K562 (cell line): ENCODE measurements around the gene DYSF. TPM values are rescaled to one million over a fixed set of nuclear protein-coding genes. Genes with fewer than 3 reads are reported as not detected.

Experiments
- ATAC-seq: fragments of 200-7000 bp; cut with Tn5 transposase; 3 replicates; pipeline ENCODE4 v1.9.1; 2020; ENCODE audit warnings: moderate library complexity
- BruUV-seq: library from RNA; stranded (reverse); fragments of 400-500 nt; replicated peaks from 2 replicates; lab custom pipeline; 2021; lab: Mats Ljungman, UMichigan
- CTCF ChIA-PET: fragments of 300-600 bp; formaldehyde crosslinking; extraction: SDS; loops from one replicate; lab custom pipeline; 2021; ENCODE audit warnings: low intra/inter-chr PET ratio; lab: Yijun Ruan, JAX
- POLR2A ChIA-PET: fragments of 300-600, 350-650 bp; sonication (Branson Sonifier 250); formaldehyde crosslinking; extraction: SDS; loops from one replicate; lab custom pipeline; 2021; ENCODE audit warnings: antibody characterized with exemption, inconsistent platforms; lab: Yijun Ruan, JAX
- DNase-seq, 4 experiments: peaks; one replicate each; pipeline versions ENCODE4 v3.0.0 to v3.0.0-alpha.2; 2011 to 2018; ENCODE audit warnings: low spot score in 3 of 4, mixed read lengths in 3 of 4; ENCODE audit errors: extremely low read depth in 1 of 4
- FAIRE-seq: peaks from 2 replicates; lab custom pipeline; 2011; peaks lifted over from hg19 to GRCh38; lab: Jason Lieb, UNC
- H2AFZ ChIP-seq: 2 replicates; pipeline ENCODE4 v1.6.0; 2011; ENCODE audit warnings: low read depth, low read length, control low read depth, inconsistent platforms
- H3K27ac ChIP-seq: fragments of 200-600 bp; 3 replicates; pipeline ENCODE4 v1.8.0; 2011; ENCODE audit warnings: low read depth, mild to moderate bottlenecking, control low read depth, inconsistent platforms, low read length, moderate library complexity, mixed read lengths; ENCODE audit errors: extremely low read depth
- H3K27me3 ChIP-seq, 2 experiments: fragments of 300-600 bp in 1 of 2; 2 replicates in 1 of 2; 3 replicates in 1 of 2; pipeline versions ENCODE4 v1.6.0 to v1.8.0; 2011; ENCODE audit warnings: inconsistent platforms in 2 of 2, low read length in 2 of 2, mild to moderate bottlenecking in 1 of 2, mixed read lengths in 1 of 2, moderate library complexity in 1 of 2; ENCODE audit not compliant: control insufficient read depth in 2 of 2, insufficient read depth in 2 of 2
- H3K36me3 ChIP-seq: fragments of 300-600 bp; 3 replicates; pipeline ENCODE4 v1.8.0; 2011; ENCODE audit warnings: mild to moderate bottlenecking, low read length, inconsistent platforms; ENCODE audit not compliant: control insufficient read depth, insufficient read depth
- H3K4me1 ChIP-seq, 2 experiments: fragments of 200-600 bp in 1 of 2; replicated peaks in 1 of 2; 2 replicates in 1 of 2; 3 replicates in 1 of 2; pipeline versions ENCODE4 v1.5.1 to v1.8.0; 2011; ENCODE audit warnings: inconsistent platforms in 2 of 2, low read length in 2 of 2, mild to moderate bottlenecking in 1 of 2, mixed read lengths in 1 of 2, moderate library complexity in 1 of 2; ENCODE audit not compliant: control insufficient read depth in 2 of 2, insufficient read depth in 2 of 2
- H3K4me2 ChIP-seq: 2 replicates; pipeline ENCODE4 v1.6.1; 2011; ENCODE audit warnings: low read length, control low read depth, inconsistent platforms, mixed read lengths; ENCODE audit not compliant: insufficient read depth
- H3K4me3 ChIP-seq: fragments of 200-600 bp; sonication (generic), shearing (Covaris generic); 2 replicates; pipeline ENCODE4 v1.5.1; 2016; ENCODE audit warnings: control low read depth, inconsistent platforms
- H3K79me2 ChIP-seq: fragments of 200-600 bp; 3 replicates; pipeline ENCODE4 v1.8.0; 2011; ENCODE audit warnings: low read length, inconsistent platforms; ENCODE audit not compliant: control insufficient read depth, insufficient read depth
- H3K9ac ChIP-seq, 2 experiments: 2 replicates each; pipeline versions ENCODE4 v1.6.0 to v1.6.1; 2011; ENCODE audit warnings: low read depth in 2 of 2, low read length in 2 of 2, control low read depth in 1 of 2, inconsistent platforms in 1 of 2, mild to moderate bottlenecking in 1 of 2, mixed read lengths in 1 of 2; ENCODE audit not compliant: insufficient read depth in 1 of 2
- H3K9me1 ChIP-seq: one replicate; pipeline ENCODE4 v1.6.0; 2011; ENCODE audit warnings: inconsistent platforms, mild to moderate bottlenecking, low read length, moderate library complexity; ENCODE audit not compliant: control insufficient read depth, insufficient read depth
- H3K9me3 ChIP-seq: replicated peaks from 2 replicates; pipeline ENCODE4 v1.5.1; 2011; ENCODE audit warnings: low read depth, low read length, inconsistent platforms; ENCODE audit not compliant: control insufficient read depth, insufficient read depth
- H4K20me1 ChIP-seq: replicated peaks from 2 replicates; pipeline ENCODE4 v1.6.1; 2011; ENCODE audit warnings: low read length, inconsistent platforms, mixed read lengths; ENCODE audit not compliant: control insufficient read depth, insufficient read depth
- WGBS: fragments of 100-300 bp; shearing (Covaris generic); methylation state at CpG from one replicate; pipeline ENCODE4 v1.1.6; 2016; ENCODE audit warnings: low coverage, mixed read lengths; ENCODE audit not compliant: insufficient coverage; ENCODE audit errors: missing lambda C conversion rate; 5-methylcytosine and 5-hydroxymethylcytosine counted together
- in situ Hi-C: fragments of 300-500 bp; cut with MboI; formaldehyde crosslinking; loops from 4 replicates; pipeline ENCODE4 v1.15.0; 2018; ENCODE audit warnings: inconsistent platforms, mixed read lengths
- intact Hi-C: fragments of 100-400 bp; cut with micrococcal nuclease; formaldehyde crosslinking; loops from 2 replicates; pipeline ENCODE4 v1.14.2; 2022
- polyA plus RNA-seq, 8 experiments: library from polyadenylated mRNA; depleted of rRNA in 4 of 8; stranded (reverse) in 5 of 8; unstranded in 3 of 8; fragments of >200 nt; fragmentation: Nextera tagmentation in 2 of 8; fragmentation: Illumina TruSeq in 1 of 8; extraction: Ambion mirVana in 2 of 8; extraction: Trizol in 1 of 8; gene quantifications; 2 replicates each; pipeline versions ENCODE4 v1.2.1 to v1.2.3, GENCODE V29; 2011 to 2014; ENCODE audit warnings: inconsistent platforms in 1 of 8, missing spikeins in 1 of 8
- total RNA-seq, 7 experiments: library from RNA; depleted of rRNA in 6 of 7; stranded (reverse); fragments of >200 nt in 6 of 7; fragmentation: Illumina TruSeq in 2 of 7; extraction: Trizol in 2 of 7; gene quantifications; 2 replicates each; pipeline versions ENCODE4 v1.2.1 to v1.2.3, GENCODE V29; 2011 to 2021; ENCODE audit warnings: low replicate concordance in 1 of 7
- TF ChIP-seq, protein P1 (sequence below): fragments of 200-600 bp; sonication (generic); IDR thresholded peaks from one replicate; pipeline ENCODE4 v1.6.1; 2012; ENCODE audit warnings: mild to moderate bottlenecking, low read depth, low read length, inconsistent platforms

DYSF gene
- total and polyA plus RNA-seq, 9 of the 15 experiments (the other 6 are each of a cell fraction or from before 2014, with no cell fraction given): 0.01 to 0.80 (median 0.29) TPM

DNA sequence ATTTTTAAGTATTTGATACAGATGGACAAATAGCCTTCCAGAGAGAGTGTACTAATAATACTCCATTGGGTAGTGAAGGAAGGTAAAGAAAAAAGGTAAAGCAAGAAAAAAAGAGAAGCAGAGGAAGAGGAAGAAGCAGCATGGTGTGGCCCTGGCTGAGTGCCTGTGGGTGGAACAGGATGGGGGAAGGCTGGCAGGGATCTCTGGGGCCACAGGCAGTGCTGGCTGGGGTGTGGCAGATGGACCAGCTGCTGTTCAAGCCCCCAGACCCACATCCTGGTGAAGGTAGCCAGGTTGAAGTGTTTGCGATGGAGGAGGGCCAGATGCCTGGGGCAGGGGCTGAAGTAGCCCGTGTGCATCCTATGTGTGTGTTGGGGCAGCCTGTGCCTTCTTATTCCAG is 79.0 kb downstream of the DYSF start:
- BruUV-seq: no TSS peak
- in situ Hi-C loops: loop anchor here (10.0 to 25.0 kb wide), 2 partner anchors 622 to 1055 kb away; no protein-coding TSS in a partner anchor

More for the DNA sequence above, 79.0 kb downstream of the DYSF start:
- H3K4me3 ChIP-seq: no peak overlapping the region
- H3K4me2 ChIP-seq: no peak overlapping the region
- H3K9ac ChIP-seq: no peak overlapping the region
- no peaks in the 10 kb centered on the region for H3K9me3 ChIP-seq
- no peak for ATAC-seq
- intact Hi-C loops: loop anchor here (5.0 kb wide), 1 partner anchor 620 kb away; no protein-coding TSS in a partner anchor
- H3K27ac ChIP-seq: no peak overlapping the region
- TF ChIP-seq, protein P1, sequence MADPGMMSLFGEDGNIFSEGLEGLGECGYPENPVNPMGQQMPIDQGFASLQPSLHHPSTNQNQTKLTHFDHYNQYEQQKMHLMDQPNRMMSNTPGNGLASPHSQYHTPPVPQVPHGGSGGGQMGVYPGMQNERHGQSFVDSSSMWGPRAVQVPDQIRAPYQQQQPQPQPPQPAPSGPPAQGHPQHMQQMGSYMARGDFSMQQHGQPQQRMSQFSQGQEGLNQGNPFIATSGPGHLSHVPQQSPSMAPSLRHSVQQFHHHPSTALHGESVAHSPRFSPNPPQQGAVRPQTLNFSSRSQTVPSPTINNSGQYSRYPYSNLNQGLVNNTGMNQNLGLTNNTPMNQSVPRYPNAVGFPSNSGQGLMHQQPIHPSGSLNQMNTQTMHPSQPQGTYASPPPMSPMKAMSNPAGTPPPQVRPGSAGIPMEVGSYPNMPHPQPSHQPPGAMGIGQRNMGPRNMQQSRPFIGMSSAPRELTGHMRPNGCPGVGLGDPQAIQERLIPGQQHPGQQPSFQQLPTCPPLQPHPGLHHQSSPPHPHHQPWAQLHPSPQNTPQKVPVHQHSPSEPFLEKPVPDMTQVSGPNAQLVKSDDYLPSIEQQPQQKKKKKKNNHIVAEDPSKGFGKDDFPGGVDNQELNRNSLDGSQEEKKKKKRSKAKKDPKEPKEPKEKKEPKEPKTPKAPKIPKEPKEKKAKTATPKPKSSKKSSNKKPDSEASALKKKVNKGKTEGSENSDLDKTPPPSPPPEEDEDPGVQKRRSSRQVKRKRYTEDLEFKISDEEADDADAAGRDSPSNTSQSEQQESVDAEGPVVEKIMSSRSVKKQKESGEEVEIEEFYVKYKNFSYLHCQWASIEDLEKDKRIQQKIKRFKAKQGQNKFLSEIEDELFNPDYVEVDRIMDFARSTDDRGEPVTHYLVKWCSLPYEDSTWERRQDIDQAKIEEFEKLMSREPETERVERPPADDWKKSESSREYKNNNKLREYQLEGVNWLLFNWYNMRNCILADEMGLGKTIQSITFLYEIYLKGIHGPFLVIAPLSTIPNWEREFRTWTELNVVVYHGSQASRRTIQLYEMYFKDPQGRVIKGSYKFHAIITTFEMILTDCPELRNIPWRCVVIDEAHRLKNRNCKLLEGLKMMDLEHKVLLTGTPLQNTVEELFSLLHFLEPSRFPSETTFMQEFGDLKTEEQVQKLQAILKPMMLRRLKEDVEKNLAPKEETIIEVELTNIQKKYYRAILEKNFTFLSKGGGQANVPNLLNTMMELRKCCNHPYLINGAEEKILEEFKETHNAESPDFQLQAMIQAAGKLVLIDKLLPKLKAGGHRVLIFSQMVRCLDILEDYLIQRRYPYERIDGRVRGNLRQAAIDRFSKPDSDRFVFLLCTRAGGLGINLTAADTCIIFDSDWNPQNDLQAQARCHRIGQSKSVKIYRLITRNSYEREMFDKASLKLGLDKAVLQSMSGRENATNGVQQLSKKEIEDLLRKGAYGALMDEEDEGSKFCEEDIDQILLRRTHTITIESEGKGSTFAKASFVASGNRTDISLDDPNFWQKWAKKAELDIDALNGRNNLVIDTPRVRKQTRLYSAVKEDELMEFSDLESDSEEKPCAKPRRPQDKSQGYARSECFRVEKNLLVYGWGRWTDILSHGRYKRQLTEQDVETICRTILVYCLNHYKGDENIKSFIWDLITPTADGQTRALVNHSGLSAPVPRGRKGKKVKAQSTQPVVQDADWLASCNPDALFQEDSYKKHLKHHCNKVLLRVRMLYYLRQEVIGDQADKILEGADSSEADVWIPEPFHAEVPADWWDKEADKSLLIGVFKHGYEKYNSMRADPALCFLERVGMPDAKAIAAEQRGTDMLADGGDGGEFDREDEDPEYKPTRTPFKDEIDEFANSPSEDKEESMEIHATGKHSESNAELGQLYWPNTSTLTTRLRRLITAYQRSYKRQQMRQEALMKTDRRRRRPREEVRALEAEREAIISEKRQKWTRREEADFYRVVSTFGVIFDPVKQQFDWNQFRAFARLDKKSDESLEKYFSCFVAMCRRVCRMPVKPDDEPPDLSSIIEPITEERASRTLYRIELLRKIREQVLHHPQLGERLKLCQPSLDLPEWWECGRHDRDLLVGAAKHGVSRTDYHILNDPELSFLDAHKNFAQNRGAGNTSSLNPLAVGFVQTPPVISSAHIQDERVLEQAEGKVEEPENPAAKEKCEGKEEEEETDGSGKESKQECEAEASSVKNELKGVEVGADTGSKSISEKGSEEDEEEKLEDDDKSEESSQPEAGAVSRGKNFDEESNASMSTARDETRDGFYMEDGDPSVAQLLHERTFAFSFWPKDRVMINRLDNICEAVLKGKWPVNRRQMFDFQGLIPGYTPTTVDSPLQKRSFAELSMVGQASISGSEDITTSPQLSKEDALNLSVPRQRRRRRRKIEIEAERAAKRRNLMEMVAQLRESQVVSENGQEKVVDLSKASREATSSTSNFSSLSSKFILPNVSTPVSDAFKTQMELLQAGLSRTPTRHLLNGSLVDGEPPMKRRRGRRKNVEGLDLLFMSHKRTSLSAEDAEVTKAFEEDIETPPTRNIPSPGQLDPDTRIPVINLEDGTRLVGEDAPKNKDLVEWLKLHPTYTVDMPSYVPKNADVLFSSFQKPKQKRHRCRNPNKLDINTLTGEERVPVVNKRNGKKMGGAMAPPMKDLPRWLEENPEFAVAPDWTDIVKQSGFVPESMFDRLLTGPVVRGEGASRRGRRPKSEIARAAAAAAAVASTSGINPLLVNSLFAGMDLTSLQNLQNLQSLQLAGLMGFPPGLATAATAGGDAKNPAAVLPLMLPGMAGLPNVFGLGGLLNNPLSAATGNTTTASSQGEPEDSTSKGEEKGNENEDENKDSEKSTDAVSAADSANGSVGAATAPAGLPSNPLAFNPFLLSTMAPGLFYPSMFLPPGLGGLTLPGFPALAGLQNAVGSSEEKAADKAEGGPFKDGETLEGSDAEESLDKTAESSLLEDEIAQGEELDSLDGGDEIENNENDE: no peak
- TF ChIP-seq, all 486 proteins: peak for 0
- Histone ChIP-seq H4K20me1 (0 out of 2 replicates have a peak, but pooled peaks cover 4% of the 10 kb centered on the region), H3K27me3 (peaks cover 7 to 30% of the 10 kb centered on the region in 2 experiments; a peak in 3 of 5 replicates), H3K4me1 (no peaks in the 10 kb centered on the region; a peak in 1 of 5 replicates), H3K79me2 (no peaks in the 10 kb centered on the region), H3K36me3 (no peaks in the 10 kb centered on the region), H3K9me1 (no peaks in the 10 kb centered on the region), H2AFZ (no peak overlapping the region)
- ChIA-PET POLR2A (no interaction called here), CTCF (interaction anchor here (0.6 kb wide), 1 partner anchor 459 kb away, joined by 3 read pairs; no protein-coding TSS in a partner anchor)
- 22% methylated on average over 1 of the region's 2 CpGs for WGBS
- DNase-seq: no peak
- no peak for FAIRE-seq
